Measurements from ENCODE around the gene SLC8B1.

SLC8B1 gene

GRCh38 chr12:113266106-113266895, 68.6 kb downstream of the SLC8B1 start:
- no peaks in the 10 kb centered on the region for H3K9me3 ChIP-seq (ENCODE audit: control insufficient read depth, insufficient read depth, low read depth, low read length)
- TF ChIP-seq ZFP3 (tag by site-specific recombination; IDR thresholded peaks at IDR 0.05; ENCODE audit: low read depth) (no peak), ZNF133 (tag by site-specific recombination; IDR thresholded peaks at IDR 0.05) (no peak), ZNF292 (tag by site-specific recombination; IDR thresholded peaks at IDR 0.05; ENCODE audit: borderline replicate concordance, low read depth) (no peak), ZNF184 (tag by site-specific recombination; IDR thresholded peaks at IDR 0.05) (no peak), PATZ1 (tag by site-specific recombination; IDR thresholded peaks at IDR 0.05) (no peak), PRDM4 (tag by site-specific recombination; IDR thresholded peaks at IDR 0.05) (no peak), ZFP37 (tag by site-specific recombination; IDR thresholded peaks at IDR 0.05) (no peak), GLI2 (tag by site-specific recombination; IDR thresholded peaks at IDR 0.05; ENCODE audit: borderline replicate concordance, low read depth) (no peak), ZNF221 (tag by site-specific recombination; IDR thresholded peaks at IDR 0.05; ENCODE audit: borderline replicate concordance) (no peak), ZNF660 (tag by site-specific recombination; IDR thresholded peaks at IDR 0.05) (no peak), ZNF10 (tag by site-specific recombination; IDR thresholded peaks at IDR 0.05) (no peak)
- no peaks in the 10 kb centered on the region for H3K4me1 ChIP-seq (ENCODE audit: control insufficient read depth, insufficient read depth, low read length)
- H3K4me3 ChIP-seq (ENCODE audit: low read depth, low read length) = no peak overlapping the region
- POLR2A ChIA-PET = no interaction called here
- CTCF ChIA-PET = interaction anchor here (1.1 kb wide), 1 partner anchor 19 kb away, joined by 4 read pairs; no protein-coding TSS in a partner anchor
- H3K36me3 ChIP-seq (ENCODE audit: control insufficient read depth in 2 of 2, insufficient read depth in 1 of 2, low read length in 2 of 2) = peaks cover 0 to 9% of the 10 kb centered on the region in 2 experiments; a peak in 1 of 3 replicates
- H3K27ac ChIP-seq (ENCODE audit: extremely low read depth, low read depth, low read length) = no peak overlapping the region

- Histone ChIP-seq H3K36me3 (ENCODE audit: control insufficient read depth in 2 of 2, insufficient read depth in 1 of 2, low read length in 2 of 2) (peaks cover 0 to 9% of the 10 kb centered on the region in 2 experiments; a peak in 2 of 3 replicates), H3K27ac (ENCODE audit: extremely low read depth, low read depth, low read length) (no peak overlapping the region), H3K4me3 (ENCODE audit: low read depth, low read length) (no peak overlapping the region), H3K9me3 (ENCODE audit: control insufficient read depth, insufficient read depth, low read depth, low read length) (no peaks in the 10 kb centered on the region), H3K4me1 (ENCODE audit: control insufficient read depth, insufficient read depth, low read length) (no peaks in the 10 kb centered on the region)
- ChIA-PET POLR2A (no interaction called here), CTCF (no interaction called here)
- no peak for TF ChIP-seq ZNF610 (tag by site-specific recombination; IDR thresholded peaks at IDR 0.05; ENCODE audit: borderline replicate concordance)
- TF ChIP-seq TSHZ1 (tag by site-specific recombination; IDR thresholded peaks at IDR 0.05; ENCODE audit: borderline replicate concordance) = no peak
- no peak for TF ChIP-seq ZNF341 (tag by site-specific recombination; IDR thresholded peaks at IDR 0.05; ENCODE audit: low read depth)
- no peak for TF ChIP-seq IKZF3 (tag by site-specific recombination; IDR thresholded peaks at IDR 0.05)
- no peak for TF ChIP-seq GLIS1 (tag by site-specific recombination; IDR thresholded peaks at IDR 0.05)
- no peak for TF ChIP-seq ZNF600 (tag by site-specific recombination; IDR thresholded peaks at IDR 0.05)
- TF ChIP-seq ZEB2 (tag by site-specific recombination; IDR thresholded peaks at IDR 0.05) = no peak
- no peak for TF ChIP-seq ZNF16 (tag by site-specific recombination; IDR thresholded peaks at IDR 0.05; ENCODE audit: low read depth)
- TF ChIP-seq ZNF23 (tag by site-specific recombination; IDR thresholded peaks at IDR 0.05; ENCODE audit: borderline replicate concordance) = no peak
- no peak for TF ChIP-seq ZFHX2 (tag by site-specific recombination; conservative IDR thresholded peaks at IDR 0.05)
- TF ChIP-seq HIC1 (tag by site-specific recombination; IDR thresholded peaks at IDR 0.05) = no peak
- no peak for TF ChIP-seq ZNF354C (tag by site-specific recombination; IDR thresholded peaks at IDR 0.05; ENCODE audit: borderline replicate concordance, low read depth)
These were observed 71.4 kb downstream of the SLC8B1 start for GRCh38 chr12:113263431-113263963.

Measured in HEK293 (cell line).